Stimulated activated CD8-positive, alpha-beta memory T cell treated with anti-CD3 and anti-CD28 coated beads, Interleukin-4, amount 100 ng/mL, for 48 hours (primary cell): ENCODE results near the gene TTC27.
"Not testable (repeated sequence)": the region's sequence is repeated elsewhere in the genome, so short reads cannot be mapped to it uniquely, and the experiment has no call there.

Experiments
- DNase-seq: peaks from one replicate; pipeline ENCODE4 v3.0.0-alpha.2; 2020

TTC27 gene

GRCh38 chr2:32812316-32812715 lies 184.5 kb downstream of the TTC27 start:
- no peak for DNase-seq

GRCh38 chr2:32820088-32820487 lies 192.2 kb downstream of the TTC27 start:
- DNase-seq, result no peak

GRCh38 chr2:32820701-32821100 lies 192.9 kb downstream of the TTC27 start:
- DNase-seq, result no peak

GRCh38 chr2:32824070-32824809 lies 196.4 kb downstream of the TTC27 start:
- DNase-seq, result no peak

- no peak for DNase-seq
These were observed 197.5 kb downstream of the TTC27 start for GRCh38 chr2:32825291-32825712.

GRCh38 chr2:32830196-32830595 lies 202.3 kb downstream of the TTC27 start:
- DNase-seq, result no peak

GRCh38 chr2:32832821-32833220 lies 205.0 kb downstream of the TTC27 start:
- DNase-seq, result no peak

GRCh38 chr2:32833709-32834108 lies 205.9 kb downstream of the TTC27 start:
- no peak for DNase-seq

- DNase-seq, result no peak
These were observed 207.3 kb downstream of the TTC27 start for GRCh38 chr2:32835148-32835547.

- no peak for DNase-seq
These were observed 209.1 kb downstream of the TTC27 start for GRCh38 chr2:32836933-32837332.

- DNase-seq, result no peak
These were observed 210.6 kb downstream of the TTC27 start for GRCh38 chr2:32838418-32838817.

- no peak for DNase-seq
These were observed 211.1 kb downstream of the TTC27 start for GRCh38 chr2:32838949-32839348.

GRCh38 chr2:32841931-32842898 lies 214.4 kb downstream of the TTC27 start:
- no peak for DNase-seq

- DNase-seq, result no peak
These were observed 215.8 kb downstream of the TTC27 start for GRCh38 chr2:32843699-32844098.

- no peak for DNase-seq
These were observed 216.4 kb downstream of the TTC27 start for GRCh38 chr2:32844253-32844652.

GRCh38 chr2:32846274-32846673 lies 218.4 kb downstream of the TTC27 start:
- not testable (repeated sequence) for DNase-seq

GRCh38 chr2:32847734-32848133 lies 219.9 kb downstream of the TTC27 start:
- no peak for DNase-seq

GRCh38 chr2:32849456-32850194 lies 221.8 kb downstream of the TTC27 start:
- no peak for DNase-seq

- no peak for DNase-seq
These were observed 224.1 kb downstream of the TTC27 start for GRCh38 chr2:32851777-32852439.

- DNase-seq, result no peak
These were observed 225.0 kb downstream of the TTC27 start for GRCh38 chr2:32852856-32853255.

- no peak for DNase-seq
These were observed 229.0 kb downstream of the TTC27 start for GRCh38 chr2:32856891-32857290.

- DNase-seq, result no peak
These were observed 230.9 kb downstream of the TTC27 start for GRCh38 chr2:32858713-32859112.

GRCh38 chr2:32860385-32860784 lies 232.5 kb downstream of the TTC27 start:
- DNase-seq, result no peak
